Thyroid gland (tissue), 4 donors: ENCODE measurements around the gene ABCC1.

ENCODE experiments used
- CTCF ChIP-seq, 6 experiments: fragments of 200-600 bp in 3 of 6; fragments of 450-650 bp in 3 of 6; sonication (generic) in 3 of 6; IDR thresholded peaks; one replicate each; pipeline ENCODE4 v1.5.1; 2016 to 2019; ENCODE audit warnings: antibody characterized with exemption in 6 of 6, mild to moderate bottlenecking in 2 of 6, inconsistent platforms in 1 of 6, moderate library complexity in 1 of 6
- POLR2A ChIP-seq, 2 donors: fragments of 450-650 bp; IDR thresholded peaks; one replicate each; pipeline ENCODE4 v1.6.1; 2017; ENCODE audit warnings: antibody characterized with exemption in 2 of 2, mild to moderate bottlenecking in 2 of 2, moderate library complexity in 1 of 2

GRCh38 chr16:16017812-16018211 is 68.4 kb downstream of the ABCC1 start:
- TF ChIP-seq CTCF (IDR thresholded peaks at IDR 0.05) (no peak), POLR2A (IDR thresholded peaks at IDR 0.05) (no peak)
